Astrocyte of the cerebellum (primary cell): ENCODE results near the gene MYMK.

Experiments
- DNase-seq: peaks from one replicate; pipeline ENCODE4 v3.0.0-alpha.2; 2011; ENCODE audit warnings: low read depth
- H3K4me3 ChIP-seq: 2 replicates; pipeline ENCODE4 v1.5.1; 2011; ENCODE audit warnings: mild to moderate bottlenecking, low read depth, low read length, moderate library complexity
- in situ Hi-C: cut with HindIII; loops from 2 replicates; pipeline ENCODE4 v1.10.0; 2017; ENCODE audit warnings: low sequenced_read_pairs
- TF ChIP-seq, protein P1 (sequence below): IDR thresholded peaks from 2 replicates; pipeline ENCODE4 v1.5.1; 2012; ENCODE audit warnings: low read length, low read depth, moderate library complexity, mild to moderate bottlenecking; ENCODE audit errors: missing control alignments

The MYMK gene

DNA sequence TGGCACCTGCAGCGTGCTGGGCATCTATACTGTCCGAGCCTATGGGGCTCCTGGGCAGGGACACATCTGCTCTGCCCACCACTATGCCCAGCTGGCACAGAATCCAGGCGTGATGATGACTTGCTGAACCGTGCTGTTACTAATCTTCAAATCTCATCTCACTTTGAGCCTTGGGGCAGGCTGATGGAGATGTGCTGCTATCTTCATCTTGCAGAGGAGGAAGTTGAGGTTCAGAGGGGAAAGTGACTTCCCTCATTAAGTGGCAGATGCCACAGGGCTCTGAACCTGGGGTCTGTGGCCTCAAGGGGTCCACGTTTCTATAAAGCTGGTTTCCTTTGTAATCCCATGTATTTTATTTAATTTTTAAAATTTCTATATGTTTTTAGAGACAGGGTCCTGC, 50.5 kb downstream of the MYMK start:
- in situ Hi-C loops = no loop called here
- no peak overlapping the region for H3K4me3 ChIP-seq
- no peak for DNase-seq
- TF ChIP-seq, protein P1, sequence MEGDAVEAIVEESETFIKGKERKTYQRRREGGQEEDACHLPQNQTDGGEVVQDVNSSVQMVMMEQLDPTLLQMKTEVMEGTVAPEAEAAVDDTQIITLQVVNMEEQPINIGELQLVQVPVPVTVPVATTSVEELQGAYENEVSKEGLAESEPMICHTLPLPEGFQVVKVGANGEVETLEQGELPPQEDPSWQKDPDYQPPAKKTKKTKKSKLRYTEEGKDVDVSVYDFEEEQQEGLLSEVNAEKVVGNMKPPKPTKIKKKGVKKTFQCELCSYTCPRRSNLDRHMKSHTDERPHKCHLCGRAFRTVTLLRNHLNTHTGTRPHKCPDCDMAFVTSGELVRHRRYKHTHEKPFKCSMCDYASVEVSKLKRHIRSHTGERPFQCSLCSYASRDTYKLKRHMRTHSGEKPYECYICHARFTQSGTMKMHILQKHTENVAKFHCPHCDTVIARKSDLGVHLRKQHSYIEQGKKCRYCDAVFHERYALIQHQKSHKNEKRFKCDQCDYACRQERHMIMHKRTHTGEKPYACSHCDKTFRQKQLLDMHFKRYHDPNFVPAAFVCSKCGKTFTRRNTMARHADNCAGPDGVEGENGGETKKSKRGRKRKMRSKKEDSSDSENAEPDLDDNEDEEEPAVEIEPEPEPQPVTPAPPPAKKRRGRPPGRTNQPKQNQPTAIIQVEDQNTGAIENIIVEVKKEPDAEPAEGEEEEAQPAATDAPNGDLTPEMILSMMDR = no peak

DNA sequence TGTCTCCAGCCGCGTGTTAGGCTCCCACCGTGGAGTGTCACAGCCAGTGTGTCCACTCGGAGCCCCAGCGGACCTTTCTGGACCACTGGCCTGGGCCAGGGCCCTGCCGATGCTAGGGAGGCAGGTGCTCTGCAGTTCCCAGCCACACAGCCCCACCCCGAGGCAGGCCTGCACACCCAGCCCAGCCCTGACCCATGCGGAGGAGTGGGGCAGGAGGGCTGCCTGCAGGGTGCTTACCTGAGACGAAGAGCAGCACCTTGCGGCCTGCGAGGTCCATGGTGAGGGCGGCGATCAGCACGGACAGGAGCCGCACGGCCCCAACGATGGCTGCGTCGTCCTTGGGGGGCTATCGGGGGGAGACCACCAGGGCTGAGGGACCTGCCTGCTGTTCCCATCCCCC, 51.0 kb downstream of the MYMK start:
- TF ChIP-seq, protein P1 = no peak
- DNase-seq = no peak
- in situ Hi-C loops = no loop called here
- no peak overlapping the region for H3K4me3 ChIP-seq

DNA sequence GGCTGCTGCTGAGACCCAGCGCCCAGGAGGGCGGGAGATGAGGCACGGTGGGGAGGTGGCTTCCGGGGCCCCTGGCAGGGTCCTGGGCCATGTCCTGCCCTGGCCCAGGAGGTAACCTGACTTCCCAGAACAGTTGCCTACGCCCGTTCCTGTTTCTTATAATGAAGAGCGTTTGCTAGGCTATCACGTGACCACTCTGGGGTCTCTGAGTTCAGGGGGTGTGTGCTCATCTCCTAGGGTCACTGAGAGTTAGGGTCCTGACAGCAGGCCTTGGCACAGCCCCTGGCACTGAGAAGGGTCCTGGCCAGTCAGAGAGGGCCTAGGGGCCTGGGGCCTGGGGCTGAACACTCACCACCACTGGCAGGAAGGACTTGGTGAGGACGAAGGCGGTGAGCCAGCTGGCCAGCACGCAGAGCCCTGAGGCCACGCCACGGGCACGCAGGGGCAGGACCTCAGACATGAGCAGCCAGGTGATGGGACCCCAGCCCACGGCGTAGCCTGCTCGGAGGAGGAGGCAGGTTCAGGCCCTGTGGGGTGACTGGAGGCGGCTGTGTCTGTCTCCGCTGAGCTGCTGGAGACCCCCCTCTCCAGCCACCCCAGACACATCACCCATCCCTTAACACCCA, 51.9 kb downstream of the MYMK start:
- H3K4me3 ChIP-seq = no peak overlapping the region
- TF ChIP-seq, protein P1 = no peak
- in situ Hi-C loops = no loop called here
- DNase-seq = no peak

DNA sequence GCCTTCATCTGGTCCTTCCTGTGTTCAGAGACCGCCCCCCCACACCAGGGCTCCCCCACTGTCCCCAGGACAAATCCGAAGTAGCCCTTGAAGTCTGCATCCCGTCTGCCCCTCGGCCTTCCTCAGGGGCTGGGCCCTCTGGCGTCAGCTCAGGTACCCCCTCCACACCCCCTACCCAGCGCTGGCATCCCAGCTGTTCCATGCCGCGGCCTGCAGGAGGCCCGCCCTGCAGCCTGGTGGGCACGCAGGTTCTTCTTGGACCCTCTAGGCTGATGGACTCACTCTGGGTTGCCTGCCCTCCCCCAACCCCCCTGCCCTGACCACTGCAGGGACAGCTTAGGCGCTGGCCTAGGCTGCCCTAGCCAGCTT, 52.5 kb downstream of the MYMK start:
- TF ChIP-seq, protein P1 = no peak
- no peak for DNase-seq
- H3K4me3 ChIP-seq = no peak overlapping the region
- in situ Hi-C loops = no loop called here

DNA sequence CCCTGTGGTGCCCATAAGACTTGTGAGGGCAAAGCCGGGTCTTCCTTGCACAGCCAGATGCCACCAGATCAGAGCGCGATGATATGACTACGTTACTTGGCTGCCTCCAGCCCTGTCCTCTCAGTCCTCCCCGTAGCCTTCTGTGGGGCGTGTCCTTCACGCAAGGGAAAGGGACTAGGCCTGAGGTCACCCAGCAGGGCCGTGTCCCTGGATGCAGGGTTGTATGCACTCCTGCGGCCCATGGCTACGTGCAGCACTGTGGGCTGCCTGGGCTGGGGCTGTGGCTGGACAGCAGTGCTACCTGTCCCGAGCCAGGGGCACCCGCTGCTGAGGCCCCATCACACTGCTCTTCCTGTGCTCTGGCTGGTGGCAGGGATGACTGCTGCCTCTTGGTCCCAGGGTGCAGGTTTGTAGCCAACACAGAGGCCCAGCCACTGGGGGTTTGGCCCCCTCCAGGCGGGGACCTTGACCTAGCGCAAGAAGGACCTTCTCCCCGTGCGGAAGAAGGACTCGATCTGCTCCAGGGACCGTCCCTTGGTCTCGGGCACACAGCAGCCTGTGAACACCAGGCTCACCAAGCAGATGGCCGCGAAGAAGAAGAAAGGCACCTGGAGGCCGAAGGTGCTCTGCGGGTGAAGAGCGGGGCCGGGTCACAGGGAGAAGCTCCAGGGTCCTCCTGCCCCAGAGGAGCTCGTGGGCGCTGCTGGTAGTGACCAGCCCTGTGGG, 53.0 kb downstream of the MYMK start:
- in situ Hi-C loops = no loop called here
- no peak overlapping the region for H3K4me3 ChIP-seq
- DNase-seq = no peak
- TF ChIP-seq, protein P1 = no peak

DNA sequence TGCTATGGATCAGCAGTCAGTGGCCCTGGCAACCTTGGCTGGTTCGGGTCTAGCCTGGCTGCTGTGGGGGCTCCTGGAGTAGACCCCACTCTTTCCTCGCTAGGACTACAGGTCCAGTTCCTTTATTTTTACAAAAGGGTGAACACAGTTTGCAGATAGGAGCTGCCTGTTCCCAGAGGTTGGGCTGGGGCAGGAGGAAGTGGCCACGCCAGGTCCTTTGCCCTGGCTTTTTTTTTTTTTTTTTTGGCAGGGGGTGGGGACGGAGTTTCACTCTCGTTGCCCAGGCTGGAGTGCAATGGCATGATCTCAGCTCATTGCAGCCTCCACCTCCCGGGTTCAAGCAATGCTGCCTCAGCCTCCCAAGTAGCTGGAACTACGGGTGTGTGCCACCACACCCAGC, 53.8 kb downstream of the MYMK start:
- H3K4me3 ChIP-seq = no peak overlapping the region
- no peak for DNase-seq
- TF ChIP-seq, protein P1 = no peak
- in situ Hi-C loops = no loop called here
